Naive thymus-derived CD4-positive, alpha-beta T cell (primary cell): Measurements from ENCODE around the gene RHEBL1. TPM values are rescaled to one million over a fixed set of nuclear protein-coding genes. Genes with fewer than 3 reads are reported as not detected.

Source experiments
- ATAC-seq: fragments of 150-1000 bp; cut with Tn5 transposase; 2 replicates; pipeline ENCODE4 v1.10.0; 2021; ENCODE audit warnings: mild to moderate bottlenecking, moderate library complexity
- CTCF ChIA-PET: fragments of 350-600 bp; sonication (Branson Sonifier 250); formaldehyde crosslinking; loops from one replicate; lab custom pipeline; 2021; ENCODE audit warnings: antibody characterized with exemption; lab: Charles Lee
- POLR2A ChIA-PET: fragments of 350-600 bp; sonication (Branson Sonifier 250); formaldehyde crosslinking; loops from one replicate; lab custom pipeline; 2021; ENCODE audit warnings: antibody characterized with exemption, inconsistent platforms; lab: Charles Lee
- DNase-seq, 9 donors: peaks; one replicate each; pipeline versions ENCODE4 v3.0.0 to v3.0.0-alpha.2; 2020 to 2022; ENCODE audit warnings: mixed read lengths in 1 of 9
- H3K27ac ChIP-seq: one replicate; pipeline ENCODE4 v1.7.0; 2013; ENCODE audit warnings: mild to moderate bottlenecking, low read depth, low read length, moderate library complexity
- H3K27me3 ChIP-seq, 2 donors: one replicate each; pipeline ENCODE4 v1.7.0; 2013; ENCODE audit warnings: low read length in 2 of 2, mild to moderate bottlenecking in 2 of 2, moderate library complexity in 2 of 2; ENCODE audit not compliant: control insufficient read depth in 2 of 2, insufficient read depth in 2 of 2
- H3K36me3 ChIP-seq, 3 experiments: 1 replicate in 2 of 3; 2 replicates in 1 of 3; pipeline ENCODE4 v1.7.0; 2013; ENCODE audit warnings: low read length in 3 of 3, mild to moderate bottlenecking in 3 of 3, moderate library complexity in 1 of 3; ENCODE audit not compliant: insufficient read depth in 3 of 3, control insufficient read depth in 2 of 3
- H3K4me1 ChIP-seq, 2 donors: one replicate each; pipeline ENCODE4 v1.7.0; 2013; ENCODE audit warnings: low read length in 2 of 2, mild to moderate bottlenecking in 2 of 2, moderate library complexity in 1 of 2; ENCODE audit not compliant: control insufficient read depth in 2 of 2, insufficient read depth in 2 of 2
- H3K4me3 ChIP-seq: 2 replicates; pipeline ENCODE4 v1.7.0; 2013; ENCODE audit warnings: mild to moderate bottlenecking, low read length
- H3K9me3 ChIP-seq, 3 experiments: 1 replicate in 2 of 3; 2 replicates in 1 of 3; pipeline ENCODE4 v1.7.0; 2013; ENCODE audit warnings: low read length in 3 of 3; ENCODE audit not compliant: control insufficient read depth in 2 of 3
- H3K27ac Mint-ChIP-seq, 9 donors: one replicate each; pipeline ENCODE4 v1.8.0; 2020 to 2022; ENCODE audit warnings: mixed read lengths in 9 of 9, mild to moderate bottlenecking in 8 of 9, moderate library complexity in 5 of 9, inconsistent platforms in 2 of 9
- H3K27me3 Mint-ChIP-seq, 5 donors: one replicate each; pipeline ENCODE4 v1.8.0; 2021 to 2022; ENCODE audit warnings: mixed read lengths in 5 of 5, mild to moderate bottlenecking in 1 of 5
- H3K36me3 Mint-ChIP-seq, 5 donors: one replicate each; pipeline ENCODE4 v1.8.0; 2020 to 2022; ENCODE audit warnings: mixed read lengths in 5 of 5, mild to moderate bottlenecking in 3 of 5, inconsistent platforms in 1 of 5
- H3K4me1 Mint-ChIP-seq, 7 donors: one replicate each; pipeline ENCODE4 v1.8.0; 2020 to 2022; ENCODE audit warnings: mixed read lengths in 7 of 7, mild to moderate bottlenecking in 3 of 7, inconsistent platforms in 1 of 7
- H3K4me3 Mint-ChIP-seq, 10 donors: one replicate each; pipeline ENCODE4 v1.8.0; 2020 to 2022; ENCODE audit warnings: mild to moderate bottlenecking in 10 of 10, mixed read lengths in 10 of 10, moderate library complexity in 6 of 10, inconsistent platforms in 2 of 10
- H3K9me3 Mint-ChIP-seq, 11 donors: one replicate each; pipeline ENCODE4 v1.8.0; 2020 to 2022; ENCODE audit warnings: mixed read lengths in 11 of 11, mild to moderate bottlenecking in 4 of 11, inconsistent platforms in 1 of 11, moderate library complexity in 1 of 11
- intact Hi-C, 2 donors: fragments of 100-400 bp; cut with micrococcal nuclease; formaldehyde crosslinking; loops; one replicate each; pipeline ENCODE4 v1.15.1; 2023
- polyA plus RNA-seq, 2 donors: library from polyadenylated mRNA; unstranded; fragments of 300-500 nt; fragmentation: Illumina TruSeq; gene quantifications; one replicate each; pipeline ENCODE4 v1.2.3, GENCODE V29; 2021
- total RNA-seq, 6 experiments: library from RNA in 5 of 6; stranded (reverse) in 5 of 6; gene quantifications; 1 replicate in 5 of 6; 2 replicates in 1 of 6; pipeline ENCODE4 v1.2.3 and lab custom pipeline; 2021 to 2026

The RHEBL1 gene
- total and polyA plus RNA-seq, 7 experiments from 2014 or later = 1.8 to 9.4 (median 3.3) TPM

GRCh38 chr12:49037947-49038237 lies 31.9 kb downstream of the RHEBL1 start:
- Mint-ChIP-seq H3K27ac (peak overlapping the region in 1 of 9 donors; percentile 2), H3K36me3 (peaks cover 0 to 27% (median 9%) of the 10 kb centered on the region in 5 donors), H3K9me3 (no peaks in the 10 kb centered on the region), H3K4me3 (no peak overlapping the region), H3K27me3 (no peaks in the 10 kb centered on the region), H3K4me1 (peaks cover 0 to 3% (median 0%) of the 10 kb centered on the region in 7 donors)
- no peak for ATAC-seq
- ChIA-PET CTCF (interaction anchor here (0.9 kb wide), 1 partner anchor 134 kb away, joined by 3 read pairs; a partner anchor contains a TSS), POLR2A (no interaction called here)
- H3K9me3 ChIP-seq = no peaks in the 10 kb centered on the region
- DNase-seq = no peak
- H3K4me3 ChIP-seq = no peak overlapping the region
- H3K27ac ChIP-seq = no peak overlapping the region
- H3K4me1 ChIP-seq = no peaks in the 10 kb centered on the region
- peaks cover 27 to 94% (median 33%) of the 10 kb centered on the region in 3 experiments for H3K36me3 ChIP-seq
- intact Hi-C loops = no loop called here
- H3K27me3 ChIP-seq = no peaks in the 10 kb centered on the region

- no peaks in the 10 kb centered on the region for H3K9me3 ChIP-seq
- Mint-ChIP-seq H3K4me1 (peaks cover 0 to 4% (median 0%) of the 10 kb centered on the region in 7 donors), H3K9me3 (no peaks in the 10 kb centered on the region), H3K27me3 (no peaks in the 10 kb centered on the region), H3K27ac (peak overlapping the region in 2 of 9 donors; percentile 22 to 53), H3K4me3 (no peak overlapping the region), H3K36me3 (peaks cover 0 to 26% (median 9%) of the 10 kb centered on the region in 5 donors)
- ATAC-seq = no peak
- H3K27me3 ChIP-seq = no peaks in the 10 kb centered on the region
- intact Hi-C loops = no loop called here
- no peak overlapping the region for H3K4me3 ChIP-seq
- ChIA-PET POLR2A (interaction anchor here (0.5 to 1.1 kb wide), 3 partner anchors 9 to 1366 kb away, joined by 3 to 4 read pairs (median 3); no protein-coding TSS in a partner anchor), CTCF (interaction anchor here (0.7 to 0.9 kb wide), 2 partner anchors 13 to 133 kb away, joined by 3 read pairs; a partner anchor contains a TSS)
- no peaks in the 10 kb centered on the region for H3K4me1 ChIP-seq
- H3K36me3 ChIP-seq = peaks cover 22 to 94% (median 31%) of the 10 kb centered on the region in 3 experiments
- DNase-seq = no peak
- no peak overlapping the region for H3K27ac ChIP-seq
Measured at GRCh38 chr12:49037111-49037946, 32.5 kb downstream of the RHEBL1 start.

GRCh38 chr12:49036029-49036428 lies 33.8 kb downstream of the RHEBL1 start:
- H3K4me1 Mint-ChIP-seq = peaks cover 0 to 4% (median 0%) of the 10 kb centered on the region in 7 donors
- no peaks in the 10 kb centered on the region for H3K9me3 ChIP-seq
- H3K27me3 ChIP-seq = no peaks in the 10 kb centered on the region
- intact Hi-C loops = no loop called here
- H3K36me3 Mint-ChIP-seq = peaks cover 0 to 18% (median 9%) of the 10 kb centered on the region in 5 donors
- no peaks in the 10 kb centered on the region for H3K27me3 Mint-ChIP-seq
- no peak overlapping the region for H3K27ac ChIP-seq
- CTCF ChIA-PET = interaction anchor here (0.6 kb wide), 1 partner anchor 60 kb away, joined by 3 read pairs; no protein-coding TSS in a partner anchor
- H3K36me3 ChIP-seq = peaks cover 11 to 93% (median 27%) of the 10 kb centered on the region in 3 experiments
- ATAC-seq (no peak), DNase-seq (no peak)
- no peaks in the 10 kb centered on the region for H3K4me1 ChIP-seq
- H3K4me3 ChIP-seq = no peak overlapping the region
- no peak overlapping the region for H3K4me3 Mint-ChIP-seq
- POLR2A ChIA-PET = no interaction called here
- peak overlapping the region in 4 of 9 donors; percentile 5 to 59 (median 39) for H3K27ac Mint-ChIP-seq
- no peaks in the 10 kb centered on the region for H3K9me3 Mint-ChIP-seq

- Mint-ChIP-seq H3K36me3 (peaks cover 0 to 18% (median 9%) of the 10 kb centered on the region in 5 donors), H3K27me3 (no peaks in the 10 kb centered on the region), H3K4me1 (peaks cover 0 to 8% (median 0%) of the 10 kb centered on the region in 7 donors), H3K4me3 (no peak overlapping the region), H3K9me3 (no peaks in the 10 kb centered on the region), H3K27ac (peak overlapping the region in 3 of 9 donors; percentile 12 to 67 (median 51))
- ATAC-seq (no peak), DNase-seq (no peak)
- no peaks in the 10 kb centered on the region for H3K4me1 ChIP-seq
- H3K4me3 ChIP-seq = no peak overlapping the region
- ChIA-PET CTCF (interaction anchor here (1.1 kb wide), 1 partner anchor 9 kb away, joined by 4 read pairs; no protein-coding TSS in a partner anchor), POLR2A (no interaction called here)
- intact Hi-C loops = no loop called here
- H3K9me3 ChIP-seq = no peaks in the 10 kb centered on the region
- no peak overlapping the region for H3K27ac ChIP-seq
- H3K27me3 ChIP-seq = no peaks in the 10 kb centered on the region
- H3K36me3 ChIP-seq = peaks cover 5 to 79% (median 24%) of the 10 kb centered on the region in 3 experiments
Measured at GRCh38 chr12:49034286-49034622, 35.5 kb downstream of the RHEBL1 start.

- no peak for DNase-seq
Measured at GRCh38 chr12:49033611-49034285, 36.0 kb downstream of the RHEBL1 start.

GRCh38 chr12:49032679-49033447 lies 36.9 kb downstream of the RHEBL1 start:
- Histone ChIP-seq H3K4me3 (no peak overlapping the region), H3K27ac (no peak overlapping the region), H3K9me3 (no peaks in the 10 kb centered on the region), H3K27me3 (no peaks in the 10 kb centered on the region), H3K36me3 (peaks cover 8 to 78% (median 13%) of the 10 kb centered on the region in 3 experiments), H3K4me1 (no peaks in the 10 kb centered on the region)
- Mint-ChIP-seq H3K27me3 (no peaks in the 10 kb centered on the region), H3K36me3 (peaks cover 0 to 16% (median 4%) of the 10 kb centered on the region in 5 donors), H3K4me1 (peaks cover 0 to 10% (median 0%) of the 10 kb centered on the region in 7 donors), H3K27ac (peak overlapping the region in 3 of 9 donors; percentile 48 to 79 (median 68)), H3K9me3 (no peaks in the 10 kb centered on the region), H3K4me3 (no peak overlapping the region)
- DNase-seq = no peak
- ChIA-PET CTCF (interaction anchor here (1.1 to 1.4 kb wide), 2 partner anchors 11 to 13 kb away, joined by 4 read pairs; no protein-coding TSS in a partner anchor), POLR2A (interaction anchor here (0.6 kb wide), 1 partner anchor 133 kb away, joined by 3 read pairs; no protein-coding TSS in a partner anchor)
- intact Hi-C loops = no loop called here
- no peak for ATAC-seq

More at GRCh38 chr12:49033611-49034285, 36.0 kb downstream of the RHEBL1 start:
- CTCF ChIA-PET = interaction anchor here (1.1 to 1.4 kb wide), 2 partner anchors 10 to 14 kb away, joined by 4 read pairs; no protein-coding TSS in a partner anchor
- peaks cover 0 to 10% (median 0%) of the 10 kb centered on the region in 7 donors for H3K4me1 Mint-ChIP-seq
- Histone ChIP-seq H3K9me3 (no peaks in the 10 kb centered on the region), H3K36me3 (peaks cover 2 to 78% (median 20%) of the 10 kb centered on the region in 3 experiments), H3K4me1 (no peaks in the 10 kb centered on the region), H3K4me3 (no peak overlapping the region), H3K27me3 (no peaks in the 10 kb centered on the region), H3K27ac (no peak overlapping the region)
- H3K27ac Mint-ChIP-seq = peak overlapping the region in 2 of 9 donors; percentile 4 to 12
- POLR2A ChIA-PET = no interaction called here
- no peak overlapping the region for H3K4me3 Mint-ChIP-seq
- no peaks in the 10 kb centered on the region for H3K9me3 Mint-ChIP-seq
- peaks cover 0 to 14% (median 6%) of the 10 kb centered on the region in 5 donors for H3K36me3 Mint-ChIP-seq
- H3K27me3 Mint-ChIP-seq = no peaks in the 10 kb centered on the region
- intact Hi-C loops = no loop called here
- ATAC-seq = no peak
